ENCODE measurements around the gene KAZN.

Gene KAZN

DNA sequence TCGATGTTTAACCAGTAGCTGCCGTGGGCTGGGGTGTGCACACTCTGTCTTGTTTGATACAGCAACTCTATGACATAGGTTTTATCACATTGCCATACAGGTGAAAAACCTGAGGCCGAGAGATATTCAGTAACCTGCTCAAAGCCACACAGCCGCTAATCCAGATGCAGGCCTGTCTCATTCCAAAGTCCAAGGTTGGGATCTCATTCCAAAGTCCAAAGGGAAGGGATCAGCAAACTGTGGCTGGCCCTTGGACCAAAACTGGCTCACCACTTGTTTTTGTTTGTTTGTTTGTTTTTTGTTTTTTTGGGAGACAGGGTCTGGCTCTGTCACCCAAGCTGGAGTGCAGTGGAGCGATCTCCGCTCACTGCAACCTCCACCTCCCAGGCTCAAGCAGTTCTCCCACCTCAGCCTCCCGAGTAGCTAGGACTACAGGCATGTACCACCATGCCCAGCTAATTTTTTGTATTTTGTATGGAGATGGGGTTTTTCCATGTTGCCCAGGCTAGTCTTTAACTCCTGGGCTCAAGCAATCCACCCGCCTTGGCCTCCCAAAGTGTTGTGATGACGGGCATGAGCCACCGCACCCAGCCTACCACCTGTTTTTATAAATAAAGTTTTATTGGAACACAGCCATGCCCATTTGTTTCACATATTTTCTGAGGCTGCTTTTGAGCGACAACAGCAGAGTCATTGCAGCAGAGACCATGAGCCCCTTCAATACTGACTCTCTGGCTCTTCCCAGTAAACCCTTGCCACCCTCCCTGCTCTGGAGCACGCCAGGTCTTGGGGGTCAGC lies 391.6 kb downstream of the KAZN start:
- in situ Hi-C loops (cut with MboI; ENCODE audit: low sequenced_read_pairs): no loop called here

DNA sequence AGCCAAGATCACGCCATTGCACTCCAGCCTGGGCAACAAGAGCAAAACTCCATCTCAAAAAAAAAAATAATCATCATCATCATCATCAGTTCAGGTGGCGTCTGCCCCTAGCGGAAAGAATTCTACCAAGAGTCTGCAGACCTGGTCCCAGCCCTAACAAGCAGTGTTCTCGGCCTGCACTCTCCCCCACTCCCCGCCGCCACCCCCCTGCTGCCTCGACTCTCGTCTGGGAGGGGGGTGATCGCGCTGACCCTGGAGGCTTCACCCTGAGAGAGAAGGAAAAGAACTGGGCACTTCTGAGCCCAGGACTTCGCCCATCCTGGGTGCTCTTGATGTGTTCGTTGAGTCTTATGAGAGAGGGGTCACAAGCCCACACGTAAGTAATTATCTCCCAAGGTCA lies 394.9 kb downstream of the KAZN start:
- in situ Hi-C loops (cut with MboI; ENCODE audit: low sequenced_read_pairs): no loop called here

DNA sequence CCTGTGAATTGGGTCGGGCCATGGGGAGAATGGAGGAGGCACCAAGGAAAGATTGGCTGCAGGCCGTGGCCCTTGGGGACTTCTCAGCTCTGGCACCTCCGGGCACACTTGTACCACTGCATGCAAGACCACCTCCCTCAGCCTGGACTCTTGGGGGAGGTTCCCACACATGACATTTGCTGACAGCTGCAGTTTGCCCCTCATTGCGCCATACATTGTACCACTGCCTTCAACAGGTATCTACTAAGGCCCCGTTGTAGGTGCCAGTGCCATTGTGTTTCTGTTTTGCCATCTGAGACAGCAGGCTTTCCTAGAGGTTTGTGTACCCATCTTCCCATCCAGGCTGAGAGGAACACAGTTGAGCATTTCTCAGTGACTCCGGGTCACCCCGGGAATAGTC lies 395.7 kb downstream of the KAZN start:
- in situ Hi-C loops (cut with MboI; ENCODE audit: low sequenced_read_pairs): no loop called here

DNA sequence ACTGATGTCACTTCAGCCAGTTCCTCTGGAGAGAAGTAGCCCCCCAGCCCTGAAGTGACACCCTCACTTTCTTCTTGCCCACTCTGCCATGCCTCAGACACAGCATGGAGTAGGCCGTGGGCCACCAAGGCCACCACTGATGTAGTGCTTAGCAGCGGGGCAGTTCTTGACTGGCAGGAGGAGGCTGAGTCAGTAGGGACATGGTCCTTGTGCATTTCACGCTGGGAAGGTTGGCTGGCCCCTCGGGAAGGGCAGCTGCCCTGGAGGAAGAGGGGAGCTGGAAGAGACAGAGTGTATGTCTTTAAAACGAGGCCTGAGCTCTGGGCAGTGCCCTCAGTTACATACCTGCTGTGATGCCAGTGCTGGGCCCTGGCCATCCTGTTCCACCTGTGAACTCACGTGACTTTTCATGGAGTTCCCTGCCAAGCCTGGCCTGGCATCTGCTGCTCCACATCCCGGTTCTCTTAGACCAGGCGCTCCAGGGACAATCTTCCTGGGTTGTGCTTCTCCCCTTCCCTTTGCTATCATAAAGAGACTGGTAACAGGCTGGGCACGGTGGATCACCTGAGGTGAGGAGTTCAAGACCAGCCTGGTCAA lies 396.5 kb downstream of the KAZN start:
- in situ Hi-C loops (cut with MboI; ENCODE audit: low sequenced_read_pairs): no loop called here

DNA sequence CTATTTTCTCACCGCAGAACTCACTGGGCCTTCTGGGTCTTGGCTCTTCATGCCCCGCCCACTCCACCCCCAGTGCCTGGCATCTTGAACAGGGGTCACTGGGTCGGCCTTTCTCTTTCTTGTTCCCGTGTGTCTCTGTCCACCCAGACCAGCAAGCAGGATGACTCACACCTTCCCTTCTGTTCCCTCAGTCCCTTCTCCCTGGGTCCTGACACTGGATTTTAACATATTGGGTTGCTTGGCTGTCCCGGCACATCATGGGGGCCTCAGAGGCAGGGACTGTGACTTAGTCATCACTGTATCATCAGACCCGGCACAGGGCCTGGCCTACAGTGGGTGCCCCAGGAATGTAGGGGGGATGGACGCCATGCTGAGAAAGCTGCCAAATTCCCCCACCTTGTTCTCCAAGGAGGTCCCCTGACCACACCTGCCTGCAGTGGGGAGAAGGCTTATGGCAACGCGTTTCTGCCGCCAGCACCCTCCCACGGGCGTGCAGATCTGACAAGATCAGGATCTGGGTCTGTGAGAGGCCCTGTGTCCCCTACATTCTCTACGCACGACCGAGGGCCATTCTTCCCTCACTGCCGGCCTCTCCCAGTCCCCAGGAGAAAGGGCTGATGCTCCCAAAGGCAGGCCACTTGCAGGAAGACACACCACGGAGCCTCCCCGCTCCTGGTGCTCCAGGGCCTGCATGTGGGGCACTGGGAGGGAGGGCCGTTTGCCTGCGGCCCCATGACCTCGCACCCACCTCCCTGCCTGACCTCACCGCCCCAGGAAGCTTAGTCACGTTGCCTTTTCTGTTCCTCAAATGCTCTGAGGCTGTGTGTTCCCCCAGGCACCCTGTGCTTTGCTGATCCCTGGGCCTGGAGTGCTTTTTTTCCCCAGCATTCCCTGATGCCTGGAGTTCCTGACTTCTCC lies 397.9 kb downstream of the KAZN start:
- in situ Hi-C loops (cut with MboI; ENCODE audit: low sequenced_read_pairs): no loop called here

DNA sequence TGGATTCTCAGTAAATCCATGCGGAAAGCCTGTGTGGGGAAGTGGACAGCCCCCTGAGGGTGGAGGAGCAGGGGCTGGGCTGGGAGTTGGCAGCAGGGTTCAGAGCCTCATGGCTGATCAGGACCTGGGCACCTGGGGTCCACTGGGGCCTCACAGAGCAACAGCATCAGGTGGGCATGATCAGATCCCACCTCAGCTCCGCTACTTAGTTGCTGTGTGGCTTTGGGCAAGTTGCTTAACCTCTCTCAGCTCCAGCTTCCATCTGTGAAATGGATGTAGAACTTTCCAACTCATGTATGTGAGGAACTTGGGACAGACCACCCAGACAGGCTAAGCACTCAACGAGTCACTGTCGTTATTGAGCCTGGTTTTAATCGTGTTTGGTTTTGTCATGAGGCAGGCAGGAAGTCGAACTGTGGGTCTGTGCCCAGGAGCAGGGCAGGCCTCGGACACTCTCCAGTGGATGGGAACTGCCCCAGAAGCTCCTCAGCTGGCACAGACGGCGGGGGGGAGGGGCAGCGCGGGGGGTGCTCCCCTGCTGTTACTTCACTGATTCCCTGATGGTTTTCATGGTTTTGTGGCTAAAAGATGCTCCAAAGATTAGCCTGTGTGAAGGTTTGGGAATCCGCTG lies 399.3 kb downstream of the KAZN start:
- in situ Hi-C loops (cut with MboI; ENCODE audit: low sequenced_read_pairs): no loop called here

DNA sequence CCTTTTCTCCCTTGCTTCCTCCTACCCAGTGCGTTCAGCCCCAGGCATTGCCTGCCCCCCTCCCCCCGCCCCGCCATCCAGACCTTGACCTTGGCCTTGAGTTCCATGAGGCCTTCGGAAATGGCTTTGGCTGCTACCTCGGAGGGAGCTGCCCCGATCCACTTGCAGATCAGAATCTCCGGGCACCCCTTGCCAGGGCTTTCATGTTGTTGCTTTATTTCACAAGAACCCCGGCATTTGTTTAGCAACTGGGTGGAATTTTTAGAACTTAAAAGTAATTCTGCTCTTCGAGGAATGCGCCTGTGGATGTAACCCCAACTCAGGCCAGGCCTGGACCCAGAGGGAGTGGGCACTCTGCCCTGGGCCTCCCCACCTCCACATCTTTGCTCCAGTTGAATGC lies 401.0 kb downstream of the KAZN start:
- in situ Hi-C loops (cut with MboI; ENCODE audit: low sequenced_read_pairs): no loop called here

DNA sequence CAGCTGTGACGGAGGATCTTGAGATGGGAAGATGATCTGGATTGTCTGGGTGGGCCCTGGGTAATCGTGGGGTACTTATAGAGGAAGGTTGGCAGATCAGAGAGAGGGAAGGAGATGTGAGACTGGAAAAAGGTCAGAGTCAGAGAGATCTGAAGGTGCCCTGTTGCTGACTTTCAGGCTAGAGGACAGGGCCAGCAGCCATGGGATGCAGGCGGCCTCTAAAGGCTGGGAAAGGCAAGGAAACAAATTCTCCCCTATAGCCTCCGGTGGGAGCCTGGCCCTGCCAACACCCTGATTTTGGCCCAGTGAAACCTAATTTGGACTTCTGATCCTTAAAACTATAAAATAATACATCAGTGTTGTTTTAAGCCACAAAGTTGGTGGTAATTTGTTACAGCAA lies 401.5 kb downstream of the KAZN start:
- in situ Hi-C loops (cut with MboI; ENCODE audit: low sequenced_read_pairs): no loop called here

DNA sequence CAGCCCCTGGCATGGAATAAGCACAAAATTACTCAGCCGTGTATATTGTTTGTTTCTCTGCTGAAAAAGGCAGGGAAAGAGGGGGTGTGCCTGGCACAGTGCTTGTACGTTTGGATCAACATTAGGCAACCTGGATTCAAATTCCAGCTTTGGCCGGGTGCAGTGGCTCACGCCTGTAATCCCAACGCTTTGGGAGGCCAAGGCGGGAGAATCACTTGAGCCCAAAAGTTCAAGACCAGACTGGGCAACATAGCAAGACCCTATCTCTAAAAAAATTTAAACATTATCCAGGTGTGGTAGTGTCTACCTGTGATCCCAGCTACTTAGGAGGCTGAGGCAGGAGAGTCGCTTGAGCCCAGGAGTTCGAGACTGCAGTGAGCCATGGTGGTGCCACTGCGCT lies 402.2 kb downstream of the KAZN start:
- in situ Hi-C loops (cut with MboI; ENCODE audit: low sequenced_read_pairs): no loop called here

DNA sequence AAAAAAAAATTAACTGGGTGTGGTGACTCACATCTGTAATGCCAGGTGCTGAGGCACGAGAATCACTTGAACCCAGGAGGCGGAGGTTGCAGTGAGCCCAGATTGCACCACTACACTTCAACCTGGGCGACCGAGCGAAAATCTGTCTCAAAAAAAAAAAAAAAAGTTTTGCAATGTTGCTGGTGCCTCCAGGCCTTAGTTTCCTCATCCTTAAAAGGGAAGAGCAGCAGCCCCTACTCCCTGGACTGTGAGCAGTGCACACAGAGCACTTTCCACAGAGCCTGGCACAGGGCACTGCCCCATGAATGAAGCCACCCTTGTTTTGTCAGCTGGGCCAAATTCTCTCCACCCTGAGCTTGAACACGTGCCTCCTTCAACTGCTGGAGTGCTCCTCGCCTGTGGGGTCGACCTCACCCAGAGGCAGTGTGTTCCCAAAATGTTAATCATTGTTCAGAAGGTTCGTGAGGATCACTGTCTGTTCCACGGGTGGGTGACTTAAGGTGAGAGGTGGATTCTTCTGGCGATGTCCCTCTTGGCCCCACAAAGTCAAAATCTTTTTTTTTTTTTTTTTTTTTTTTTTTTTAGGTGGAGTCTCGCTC lies 402.9 kb downstream of the KAZN start:
- in situ Hi-C loops (cut with MboI; ENCODE audit: low sequenced_read_pairs): no loop called here

DNA sequence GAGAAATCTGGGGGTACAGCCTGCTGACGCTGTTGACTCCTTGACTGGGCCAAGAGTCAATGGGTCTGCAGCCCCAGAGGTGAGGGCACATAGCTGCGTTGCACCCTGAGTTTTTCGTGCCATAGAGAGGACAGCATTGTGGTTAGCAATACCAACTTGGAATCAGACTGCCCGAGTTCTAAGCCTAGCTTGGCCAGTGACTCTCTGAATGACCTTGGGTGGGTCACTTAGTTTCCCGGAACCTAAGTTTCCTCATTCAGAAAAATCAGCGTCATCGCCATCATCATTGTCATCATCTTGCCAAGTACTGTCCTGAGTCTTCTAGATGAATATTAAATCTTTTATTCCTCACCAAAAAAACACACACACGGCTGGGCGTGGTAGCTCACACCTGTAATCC lies 403.8 kb downstream of the KAZN start:
- in situ Hi-C loops (cut with MboI; ENCODE audit: low sequenced_read_pairs): no loop called here

DNA sequence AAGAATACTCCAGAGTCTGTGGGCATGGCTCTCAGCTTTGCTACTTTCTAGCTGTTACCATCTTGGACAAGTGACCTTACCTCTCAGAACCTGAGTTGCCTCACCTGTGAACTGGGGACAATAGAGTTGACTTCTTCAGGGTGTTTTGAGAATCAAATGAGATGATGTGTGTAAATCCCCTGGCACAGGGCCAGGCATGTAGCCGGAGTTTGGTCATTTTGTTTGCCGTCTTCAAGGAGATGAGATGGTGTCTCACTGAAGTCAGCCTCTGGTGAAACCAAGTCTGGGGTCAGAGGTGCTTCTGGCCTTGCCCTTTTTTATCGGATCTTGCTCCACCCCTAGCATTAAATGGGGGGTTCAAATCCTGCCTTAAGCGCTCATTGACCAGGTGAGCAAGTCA lies 405.9 kb downstream of the KAZN start:
- in situ Hi-C loops (cut with MboI; ENCODE audit: low sequenced_read_pairs): no loop called here

DNA sequence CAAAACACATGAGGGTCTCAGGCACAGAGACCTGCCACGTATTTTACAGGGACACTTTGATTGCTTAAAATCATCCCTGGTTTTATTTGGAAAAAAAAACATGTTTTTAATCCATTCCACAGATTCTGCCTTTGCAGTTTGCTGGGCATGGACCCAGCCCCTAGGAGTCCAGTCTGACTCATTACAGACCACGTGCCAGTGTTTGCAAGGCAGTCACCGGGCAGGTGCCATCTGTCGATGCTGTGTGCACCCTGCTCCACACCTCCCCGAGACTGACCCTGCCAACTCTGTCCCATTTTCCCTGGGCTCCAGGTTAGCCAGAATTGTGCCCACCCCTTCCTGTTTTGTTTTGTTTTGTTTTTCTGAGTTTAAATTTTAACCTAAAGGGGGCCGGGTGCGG lies 406.6 kb downstream of the KAZN start:
- in situ Hi-C loops (cut with MboI; ENCODE audit: low sequenced_read_pairs): no loop called here

DNA sequence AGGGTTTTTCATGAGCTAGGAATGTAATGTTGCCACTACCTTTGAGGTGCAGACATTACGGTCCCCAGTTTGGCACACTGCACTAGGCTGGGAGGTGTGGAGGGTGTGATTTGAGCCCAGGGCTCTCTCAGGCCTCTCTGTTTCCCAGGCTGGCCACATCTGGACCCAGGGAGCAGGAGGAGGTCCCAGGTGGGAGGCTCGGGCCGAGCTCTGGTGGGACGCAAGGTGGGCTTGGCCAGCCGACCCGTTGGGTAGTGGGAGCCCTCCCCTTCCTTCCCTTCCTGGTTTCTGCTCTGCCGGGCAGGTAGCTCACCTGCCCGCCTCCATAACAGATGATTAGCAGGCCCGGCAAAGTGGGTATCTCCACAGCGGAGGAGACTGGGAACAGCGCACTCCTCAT lies 408.9 kb downstream of the KAZN start:
- in situ Hi-C loops (cut with MboI; ENCODE audit: low sequenced_read_pairs): no loop called here

DNA sequence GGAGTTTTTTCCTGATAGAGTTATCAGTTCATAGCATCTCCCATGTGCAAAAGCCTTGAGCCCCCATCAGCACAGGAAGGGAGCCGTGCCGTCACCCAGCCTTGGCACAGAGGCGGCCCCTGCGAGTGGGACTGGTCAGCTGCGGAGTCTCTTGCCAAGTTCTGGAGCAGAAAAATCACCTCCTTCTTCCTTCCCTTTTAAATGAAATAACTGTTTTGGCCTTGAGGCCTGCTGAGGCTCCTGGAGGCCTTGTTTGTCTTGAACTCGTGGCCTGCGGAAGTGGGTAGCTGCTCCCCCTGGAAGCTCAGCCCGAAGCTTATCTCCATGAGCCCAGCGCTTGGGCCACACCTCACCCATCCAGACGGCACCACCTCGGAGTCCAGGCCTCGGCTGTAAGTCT lies 409.4 kb downstream of the KAZN start:
- in situ Hi-C loops (cut with MboI; ENCODE audit: low sequenced_read_pairs): no loop called here

DNA sequence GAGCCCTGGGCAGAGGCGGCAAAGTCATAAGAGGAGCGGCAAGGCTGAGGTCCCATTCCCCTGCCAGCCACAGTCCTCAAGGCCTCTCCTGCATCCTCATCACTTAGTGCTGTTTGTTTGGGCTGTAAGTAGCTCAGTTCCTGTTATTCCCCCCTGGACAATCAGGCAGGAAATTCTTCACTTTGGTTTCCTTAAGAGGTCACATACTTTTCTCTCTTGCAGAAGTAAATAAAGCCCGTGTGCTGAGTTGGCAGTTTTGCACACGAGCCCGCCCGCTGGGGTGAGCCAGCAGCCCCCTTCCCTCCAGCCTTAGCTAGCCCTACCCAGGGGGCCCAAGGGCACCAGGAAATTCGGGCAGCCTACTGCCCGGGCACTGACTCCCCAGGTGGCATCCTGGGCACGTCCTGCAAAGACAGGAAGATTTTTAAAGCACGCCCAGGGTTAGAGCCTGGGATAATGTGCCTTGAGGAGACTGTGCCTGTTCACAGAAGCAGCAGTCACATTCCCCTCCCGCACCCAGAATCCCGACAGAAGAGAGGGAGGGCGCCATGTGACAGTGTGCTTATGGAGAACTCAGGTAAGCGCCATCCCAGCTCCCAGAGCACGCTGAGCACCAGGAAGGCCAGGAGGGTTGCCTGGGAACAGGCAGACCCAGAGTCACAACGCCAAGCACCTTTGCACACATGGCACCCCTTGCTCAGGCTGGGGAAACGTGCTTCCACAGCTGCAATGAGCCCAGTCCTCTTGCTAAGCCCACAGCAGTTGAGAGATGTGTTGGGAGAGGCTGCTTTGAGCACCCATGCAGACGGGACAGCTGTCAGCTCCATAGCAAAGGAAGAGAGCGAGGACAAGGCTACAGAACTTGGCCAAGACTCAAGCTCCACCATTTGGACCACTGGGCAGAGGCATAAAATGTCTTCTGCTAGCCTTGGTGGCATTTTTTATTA lies 410.6 kb downstream of the KAZN start:
- in situ Hi-C loops (cut with MboI; ENCODE audit: low sequenced_read_pairs): no loop called here

DNA sequence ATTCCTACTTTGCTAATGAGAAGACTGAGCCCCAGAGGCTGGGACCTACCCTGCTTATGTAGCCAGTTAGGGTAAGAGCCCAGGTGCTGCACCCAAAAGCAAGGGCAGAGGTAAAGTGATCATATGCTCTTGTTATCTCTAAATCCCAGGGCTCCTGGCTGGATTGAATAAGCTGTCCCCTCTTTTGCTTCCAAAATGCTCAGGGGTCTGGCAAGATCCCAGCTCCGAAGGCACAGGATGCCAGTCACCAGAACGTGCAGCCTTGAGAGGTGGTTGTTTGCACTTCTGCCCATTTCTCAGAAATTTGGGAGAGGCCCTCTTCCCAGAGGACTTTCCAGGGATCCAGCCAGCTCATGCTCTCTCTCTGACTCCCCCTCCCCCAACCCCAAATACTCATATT lies 412.7 kb downstream of the KAZN start:
- in situ Hi-C loops (cut with MboI; ENCODE audit: low sequenced_read_pairs): no loop called here

DNA sequence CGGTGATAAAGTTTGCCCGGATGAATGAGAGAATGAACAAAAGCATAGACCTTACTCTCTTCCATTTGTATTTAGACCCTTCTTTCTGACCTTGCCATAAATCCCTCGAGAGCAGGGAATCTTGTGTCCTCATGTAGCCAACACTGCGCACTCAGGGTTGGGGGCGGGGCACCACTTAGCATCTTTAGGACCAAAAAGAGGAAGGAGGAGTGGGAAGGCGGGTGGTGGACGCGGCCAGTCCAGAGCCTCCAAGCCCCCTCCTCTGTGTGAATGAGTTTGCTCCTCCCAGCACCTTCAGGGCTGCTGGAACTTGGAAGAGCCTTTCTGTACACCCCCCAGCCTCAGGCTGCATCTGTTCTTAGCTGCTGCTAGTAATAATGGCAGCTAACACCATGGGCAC lies 413.2 kb downstream of the KAZN start:
- in situ Hi-C loops (cut with MboI; ENCODE audit: low sequenced_read_pairs): no loop called here

DNA sequence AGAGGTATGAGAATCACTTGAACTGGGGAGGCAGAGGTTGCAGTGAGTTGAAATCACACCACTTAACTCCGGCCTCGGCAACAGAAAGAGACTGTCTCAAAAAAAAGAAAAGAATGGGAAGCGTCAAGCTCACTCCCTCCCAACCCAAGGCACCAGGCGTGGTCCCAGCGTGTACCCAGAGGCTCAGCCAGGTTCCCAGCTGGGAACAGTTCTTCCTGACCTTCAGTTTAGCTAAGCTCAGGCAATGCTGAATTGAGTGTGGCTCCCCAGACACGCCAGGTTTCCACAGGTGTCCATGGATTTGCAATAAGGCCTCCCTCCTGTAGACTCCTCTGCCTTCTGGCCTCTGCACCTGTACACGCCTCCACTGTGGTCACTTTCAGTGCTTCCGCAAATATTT lies 414.3 kb downstream of the KAZN start:
- in situ Hi-C loops (cut with MboI; ENCODE audit: low sequenced_read_pairs): no loop called here

DNA sequence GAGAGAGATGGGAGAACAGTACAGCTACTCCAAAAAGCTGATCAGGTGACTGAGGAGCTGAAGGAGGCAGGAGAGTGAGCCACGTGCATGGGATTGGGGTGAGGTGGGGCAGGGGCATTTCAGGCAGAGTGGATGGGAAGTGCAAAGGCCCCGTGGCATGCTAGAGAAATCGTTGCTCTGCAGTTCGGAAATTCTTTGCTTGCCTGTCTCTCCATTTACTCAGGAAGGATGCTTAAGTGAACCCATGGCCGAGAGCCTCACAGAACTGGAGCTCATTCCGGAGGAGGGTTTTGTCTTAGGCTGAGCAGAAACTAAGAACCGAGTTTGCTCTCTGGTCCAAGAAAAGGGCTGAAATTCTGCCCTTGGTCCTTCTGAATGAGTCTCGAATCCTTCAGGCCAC lies 415.3 kb downstream of the KAZN start:
- in situ Hi-C loops (cut with MboI; ENCODE audit: low sequenced_read_pairs): no loop called here

Measured in HL-60/S4 (cell line).